LNCAP (cell line): ENCODE results near the gene C2CD4B.

Experiments
- TF ChIP-seq, protein P1 (sequence below): fragments of 450-650 bp; IDR thresholded peaks from 2 replicates; pipeline ENCODE4 v1.5.1; 2017; ENCODE audit warnings: mild to moderate bottlenecking

C2CD4B gene

DNA sequence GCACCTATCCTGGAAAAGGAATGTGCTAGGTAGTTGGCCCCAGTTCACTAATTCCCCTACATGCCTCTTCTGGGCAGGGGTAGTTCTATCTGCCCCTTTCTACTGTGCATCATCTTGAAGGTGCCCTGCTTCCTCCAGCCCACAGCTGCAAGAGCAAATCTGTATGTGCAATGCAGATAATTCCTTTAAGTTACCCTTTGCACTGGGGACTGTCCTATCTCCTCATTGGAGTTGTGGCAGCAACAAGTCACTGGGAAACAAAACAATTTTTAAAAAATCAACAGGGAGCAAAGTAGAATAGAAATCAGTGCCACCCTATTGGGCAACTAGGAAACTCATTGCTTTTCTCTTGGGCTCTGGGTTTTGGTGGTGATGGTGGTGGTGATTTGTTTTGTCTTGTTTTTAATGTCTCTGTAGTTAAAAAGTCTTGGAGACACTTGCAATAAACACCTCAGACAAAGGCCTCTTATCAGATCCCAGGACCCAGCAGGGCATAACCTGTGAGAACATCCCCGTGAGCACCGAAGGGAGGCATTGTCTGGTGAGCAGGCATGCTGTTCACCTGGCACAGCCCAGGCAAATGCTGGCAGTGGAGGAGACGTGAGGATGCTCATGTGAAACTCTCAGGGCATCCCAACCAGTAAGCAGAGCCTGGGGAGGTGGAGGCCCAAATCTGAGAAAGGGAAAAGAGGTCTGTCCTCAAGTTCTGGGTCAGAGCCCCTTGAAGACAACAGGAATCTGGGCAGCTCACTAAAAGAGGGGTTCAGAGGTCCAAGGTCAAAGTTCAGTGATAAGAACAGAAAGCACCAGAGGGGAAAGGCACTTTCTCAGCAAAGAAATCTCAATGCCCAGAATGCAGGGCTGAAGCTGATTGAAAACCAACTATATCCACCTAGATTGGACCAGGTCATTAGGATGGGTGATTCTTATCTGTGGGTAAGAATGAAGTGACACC lies 27.9 kb downstream of the C2CD4B start:
- TF ChIP-seq, protein P1, sequence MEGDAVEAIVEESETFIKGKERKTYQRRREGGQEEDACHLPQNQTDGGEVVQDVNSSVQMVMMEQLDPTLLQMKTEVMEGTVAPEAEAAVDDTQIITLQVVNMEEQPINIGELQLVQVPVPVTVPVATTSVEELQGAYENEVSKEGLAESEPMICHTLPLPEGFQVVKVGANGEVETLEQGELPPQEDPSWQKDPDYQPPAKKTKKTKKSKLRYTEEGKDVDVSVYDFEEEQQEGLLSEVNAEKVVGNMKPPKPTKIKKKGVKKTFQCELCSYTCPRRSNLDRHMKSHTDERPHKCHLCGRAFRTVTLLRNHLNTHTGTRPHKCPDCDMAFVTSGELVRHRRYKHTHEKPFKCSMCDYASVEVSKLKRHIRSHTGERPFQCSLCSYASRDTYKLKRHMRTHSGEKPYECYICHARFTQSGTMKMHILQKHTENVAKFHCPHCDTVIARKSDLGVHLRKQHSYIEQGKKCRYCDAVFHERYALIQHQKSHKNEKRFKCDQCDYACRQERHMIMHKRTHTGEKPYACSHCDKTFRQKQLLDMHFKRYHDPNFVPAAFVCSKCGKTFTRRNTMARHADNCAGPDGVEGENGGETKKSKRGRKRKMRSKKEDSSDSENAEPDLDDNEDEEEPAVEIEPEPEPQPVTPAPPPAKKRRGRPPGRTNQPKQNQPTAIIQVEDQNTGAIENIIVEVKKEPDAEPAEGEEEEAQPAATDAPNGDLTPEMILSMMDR = no peak

DNA sequence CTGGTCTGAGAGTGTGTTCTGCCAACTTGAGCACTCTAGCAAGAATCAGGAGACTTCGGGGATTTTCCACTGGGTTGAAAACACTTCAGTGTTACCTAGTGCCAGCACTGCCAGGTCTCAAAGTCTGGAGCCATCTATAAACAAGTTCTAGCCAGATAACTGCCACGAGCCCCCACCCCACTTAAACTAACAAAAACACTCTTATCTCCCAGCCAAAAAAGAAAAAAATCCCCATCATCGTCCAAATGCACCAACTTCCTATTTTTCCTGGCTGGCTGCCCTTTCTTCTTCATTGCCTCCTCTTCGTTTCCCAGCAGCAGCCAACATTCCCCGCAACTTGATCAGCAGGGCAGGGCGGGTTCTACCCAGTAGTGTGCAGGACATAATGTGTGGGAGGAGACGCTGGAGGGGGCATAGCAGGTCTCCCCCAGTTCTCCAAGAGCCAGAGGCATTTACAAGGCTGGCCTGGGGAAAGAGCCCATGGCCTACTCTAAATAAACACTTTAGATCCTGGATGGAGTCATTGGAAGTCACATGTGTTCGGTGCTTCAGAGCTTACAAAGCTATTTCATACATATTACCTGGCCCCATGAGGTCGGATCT lies 29.5 kb downstream of the C2CD4B start:
- TF ChIP-seq, protein P1 = no peak

DNA sequence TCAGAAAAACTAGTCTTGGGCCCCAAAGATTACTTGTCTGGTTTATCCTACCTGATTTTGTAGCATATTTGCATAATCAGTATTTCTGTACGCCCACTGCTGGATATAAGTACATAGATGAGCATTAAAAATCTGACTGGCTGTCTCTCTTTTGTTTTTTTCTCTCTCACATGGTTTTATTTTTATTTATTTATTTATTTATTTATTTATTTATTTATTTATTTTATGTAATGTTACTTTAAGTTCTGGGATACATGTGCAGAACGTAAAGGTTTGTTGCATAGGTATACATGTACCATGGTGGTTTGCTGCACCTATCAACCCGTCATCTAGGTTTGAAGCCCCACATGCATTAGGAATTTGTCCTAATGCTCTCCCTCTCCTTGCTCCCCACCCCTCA lies 31.9 kb downstream of the C2CD4B start:
- TF ChIP-seq, protein P1 = no peak

DNA sequence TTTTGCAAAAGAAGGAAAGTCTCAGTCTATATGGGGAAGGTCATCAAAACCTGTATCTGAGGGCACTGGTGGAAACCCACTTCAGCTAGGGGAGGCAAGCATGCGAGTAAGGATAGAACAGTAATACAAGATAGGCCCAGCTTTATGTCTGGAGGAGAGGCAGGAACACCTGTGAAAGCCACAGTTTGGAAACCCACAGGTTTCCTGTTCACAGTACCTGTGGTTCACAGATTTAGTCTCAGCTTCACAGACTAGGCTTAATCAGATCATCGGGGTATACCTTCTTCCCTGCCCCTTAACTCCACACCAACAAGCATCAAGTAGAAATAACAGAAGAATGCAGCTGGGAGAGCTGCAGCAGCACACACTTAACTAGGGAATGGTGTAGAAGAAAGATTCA lies 36.2 kb downstream of the C2CD4B start:
- TF ChIP-seq, protein P1 = no peak

DNA sequence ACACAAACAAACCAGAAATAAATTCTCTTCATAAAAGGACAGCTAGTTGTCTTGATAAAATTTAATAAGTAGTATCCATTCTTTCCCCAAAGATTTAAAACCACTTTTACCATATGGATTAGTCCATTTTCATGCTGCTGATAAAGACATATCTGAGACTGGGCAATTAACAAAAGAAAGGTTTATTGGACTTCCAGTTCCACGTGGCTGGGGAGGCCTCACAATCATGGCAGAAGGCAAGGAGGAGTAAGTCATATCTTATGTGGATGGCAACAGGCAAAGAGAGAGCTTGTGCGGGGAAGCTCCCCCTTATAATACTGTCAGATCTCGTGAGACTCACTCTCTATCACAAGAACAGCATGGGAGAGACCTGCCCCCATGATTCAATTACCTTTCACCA lies 38.7 kb downstream of the C2CD4B start:
- TF ChIP-seq, protein P1 = no peak

DNA sequence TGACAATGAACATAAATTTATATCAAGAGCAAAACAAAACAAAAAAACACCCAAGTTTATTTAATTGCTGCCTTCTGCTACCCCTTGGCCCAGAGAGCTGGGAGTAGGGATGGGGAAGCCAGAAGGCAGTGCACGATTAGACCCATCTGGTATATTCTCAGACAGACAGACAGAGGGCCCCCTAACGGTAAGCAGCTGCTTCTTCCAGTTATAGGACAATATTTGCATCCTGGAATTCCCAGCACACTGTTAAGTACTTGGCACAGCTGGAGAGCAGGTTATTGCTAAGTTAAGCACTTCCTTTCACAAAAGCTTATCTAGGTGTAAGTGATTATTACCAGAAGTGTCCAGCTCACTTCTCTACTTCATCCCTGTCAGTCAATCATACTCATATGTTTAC lies 39.3 kb downstream of the C2CD4B start:
- TF ChIP-seq, protein P1 = peak; percentile 65

DNA sequence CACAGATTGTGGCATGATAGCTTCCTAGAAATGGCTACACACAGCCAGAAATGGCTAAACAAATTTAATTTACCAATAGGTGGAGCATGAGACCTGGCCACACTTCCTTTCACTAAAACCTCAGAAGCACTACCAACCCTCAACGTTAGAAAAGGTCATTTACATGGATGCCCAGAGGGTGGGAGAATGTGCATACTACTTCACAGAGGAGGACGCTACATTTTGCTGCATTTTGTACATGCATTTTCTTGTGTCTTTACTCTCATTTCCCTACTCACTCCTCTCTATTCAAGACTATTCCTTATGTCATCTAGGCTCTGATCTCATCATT lies 40.1 kb downstream of the C2CD4B start:
- TF ChIP-seq, protein P1 = no peak; the same call in 1 of the 2 replicates
